HG02943 (cell line): ENCODE measurements around the gene ARG2.
A peak's percentile ranks its signal among the peaks of the same experiment; 100 is the strongest.

Source experiments
- ATAC-seq: cut with Tn5 transposase; IDR thresholded peaks from one replicate; pipeline ENCODE4 v1.9.1; 2021; ENCODE audit warnings: mild to moderate bottlenecking, low read depth, moderate library complexity; ENCODE audit not compliant: unreplicated experiment

ARG2 gene

GRCh38 chr14:67619446-67620216 lies at the start of gene ARG2:
Gene ARG2, plus strand, starts transcription at chr14:67619920. Its CDS starts 58 bp downstream, at chr14:67619978.
- ATAC-seq, result peak; percentile 89

GRCh38 chr14:67570453-67570852 lies 49.3 kb upstream of the ARG2 start:
- no peak for ATAC-seq

GRCh38 chr14:67571275-67571990 lies 48.3 kb upstream of the ARG2 start:
- ATAC-seq, result peak; percentile 62

GRCh38 chr14:67571991-67572323 lies 47.8 kb upstream of the ARG2 start:
- no peak for ATAC-seq

GRCh38 chr14:67572608-67573007 lies 47.1 kb upstream of the ARG2 start:
- no peak for ATAC-seq

- ATAC-seq, result no peak
Observed at GRCh38 chr14:67573228-67574010, 46.3 kb upstream of the ARG2 start.

GRCh38 chr14:67574156-67574555 lies 45.6 kb upstream of the ARG2 start:
- no peak for ATAC-seq

GRCh38 chr14:67574806-67575205 lies 44.9 kb upstream of the ARG2 start:
- no peak for ATAC-seq

GRCh38 chr14:67575684-67576083 lies 44.0 kb upstream of the ARG2 start:
- ATAC-seq, result no peak

- no peak for ATAC-seq
Observed at GRCh38 chr14:67576216-67576955, 43.3 kb upstream of the ARG2 start.

GRCh38 chr14:67577181-67577808 lies 42.4 kb upstream of the ARG2 start:
- no peak for ATAC-seq

- no peak for ATAC-seq
Observed at GRCh38 chr14:67577909-67578749, 41.6 kb upstream of the ARG2 start.

- no peak for ATAC-seq
Observed at GRCh38 chr14:67579040-67579439, 40.7 kb upstream of the ARG2 start.

GRCh38 chr14:67579636-67580035 lies 40.1 kb upstream of the ARG2 start:
- ATAC-seq, result no peak

GRCh38 chr14:67580336-67581171 lies 39.2 kb upstream of the ARG2 start:
- no peak for ATAC-seq

GRCh38 chr14:67581643-67582042 lies 38.1 kb upstream of the ARG2 start:
- ATAC-seq, result no peak

- ATAC-seq, result no peak
Observed at GRCh38 chr14:67582061-67582460, 37.7 kb upstream of the ARG2 start.
